HG02938 (cell line): ENCODE data around the gene PLK1.

Experiments used
- ATAC-seq: cut with Tn5 transposase; IDR thresholded peaks from one replicate; pipeline ENCODE4 v1.9.1; 2021; ENCODE audit warnings: mild to moderate bottlenecking, moderate library complexity; ENCODE audit not compliant: unreplicated experiment

Gene PLK1

DNA sequence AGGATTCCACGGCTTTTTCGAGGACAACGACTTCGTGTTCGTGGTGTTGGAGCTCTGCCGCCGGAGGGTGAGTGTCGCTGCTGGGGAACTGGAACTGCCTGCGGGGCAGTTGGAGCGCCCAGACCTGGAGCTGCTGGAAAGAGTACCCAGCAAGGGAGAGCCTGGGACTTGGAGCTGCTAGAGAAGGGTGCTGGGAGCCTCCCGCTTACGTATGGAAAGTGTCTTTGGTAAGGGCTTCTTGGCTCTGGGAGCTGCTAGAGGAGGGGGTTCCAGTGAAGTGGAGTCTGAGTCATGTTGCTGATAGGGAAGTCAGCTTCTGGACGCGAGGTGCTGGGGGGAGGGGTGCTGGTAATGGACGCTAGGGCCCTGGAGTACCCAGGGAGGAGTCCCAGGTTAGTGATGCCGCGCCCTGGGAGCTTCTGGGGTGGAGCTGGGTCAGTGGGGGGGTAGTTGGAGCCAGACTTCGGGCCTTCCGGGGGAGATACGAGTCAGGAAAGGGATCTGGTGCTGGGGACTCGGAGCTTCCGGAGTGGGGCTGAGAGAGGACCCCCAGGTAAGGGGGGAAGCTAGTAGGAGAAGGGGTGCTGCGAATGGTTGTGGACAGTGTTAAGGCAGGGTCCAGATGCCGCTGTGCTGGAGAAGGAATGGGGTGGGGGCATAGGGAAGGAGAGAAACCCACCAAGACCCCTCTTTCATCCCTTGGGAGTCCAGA, 741 bp downstream of the PLK1 start:
- ATAC-seq = no peak

- ATAC-seq = no peak
Observed at GRCh38 chr16:23679986-23680336, 1.3 kb downstream of the PLK1 start.

DNA sequence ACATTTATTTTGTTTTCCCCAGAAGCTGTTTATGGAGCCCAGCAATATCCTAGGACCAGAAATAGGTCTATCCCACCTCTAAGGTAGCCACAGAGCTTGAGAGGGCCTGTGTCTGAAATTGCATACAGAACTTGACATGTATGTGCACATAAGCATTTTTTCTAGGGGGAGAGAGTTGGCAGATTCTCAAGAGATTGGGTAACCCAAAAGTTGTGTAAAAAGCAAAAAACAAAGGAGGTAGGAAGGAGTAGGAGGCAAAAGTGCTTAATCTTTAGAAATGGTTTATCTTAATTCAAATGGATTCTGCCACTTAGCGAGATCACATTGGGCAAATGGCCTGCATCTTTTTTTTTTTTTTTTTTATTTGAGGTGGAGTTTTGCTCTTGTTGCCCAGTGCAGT, 3.5 kb downstream of the PLK1 start:
- ATAC-seq = no peak

GRCh38 chr16:23683487-23683886, 4.8 kb downstream of the PLK1 start:
- ATAC-seq = no peak

GRCh38 chr16:23687034-23687808, 8.5 kb downstream of the PLK1 start:
- ATAC-seq = no peak

DNA sequence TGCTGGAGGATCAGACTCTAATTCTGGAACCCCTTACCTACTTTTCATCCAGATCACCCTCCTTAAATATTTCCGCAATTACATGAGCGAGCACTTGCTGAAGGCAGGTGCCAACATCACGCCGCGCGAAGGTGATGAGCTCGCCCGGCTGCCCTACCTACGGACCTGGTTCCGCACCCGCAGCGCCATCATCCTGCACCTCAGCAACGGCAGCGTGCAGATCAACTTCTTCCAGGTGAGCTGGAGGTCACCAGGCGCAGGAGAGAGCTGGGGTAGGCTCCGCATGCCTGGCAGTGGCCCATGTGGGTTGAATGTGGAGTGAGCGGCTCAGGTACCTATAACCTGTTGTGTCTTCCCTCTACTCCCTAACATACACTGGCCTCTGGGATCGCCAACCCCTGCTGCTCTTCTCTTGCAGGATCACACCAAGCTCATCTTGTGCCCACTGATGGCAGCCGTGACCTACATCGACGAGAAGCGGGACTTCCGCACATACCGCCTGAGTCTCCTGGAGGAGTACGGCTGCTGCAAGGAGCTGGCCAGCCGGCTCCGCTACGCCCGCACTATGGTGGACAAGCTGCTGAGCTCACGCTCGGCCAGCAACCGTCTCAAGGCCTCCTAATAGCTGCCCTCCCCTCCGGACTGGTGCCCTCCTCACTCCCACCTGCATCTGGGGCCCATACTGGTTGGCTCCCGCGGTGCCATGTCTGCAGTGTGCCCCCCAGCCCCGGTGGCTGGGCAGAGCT, 10.9 kb downstream of the PLK1 start:
- ATAC-seq = no peak

- no peak for ATAC-seq
Observed at GRCh38 chr16:23690771-23691482, 12.2 kb downstream of the PLK1 start.

GRCh38 chr16:23691483-23692189, 12.9 kb downstream of the PLK1 start:
- no peak for ATAC-seq

DNA sequence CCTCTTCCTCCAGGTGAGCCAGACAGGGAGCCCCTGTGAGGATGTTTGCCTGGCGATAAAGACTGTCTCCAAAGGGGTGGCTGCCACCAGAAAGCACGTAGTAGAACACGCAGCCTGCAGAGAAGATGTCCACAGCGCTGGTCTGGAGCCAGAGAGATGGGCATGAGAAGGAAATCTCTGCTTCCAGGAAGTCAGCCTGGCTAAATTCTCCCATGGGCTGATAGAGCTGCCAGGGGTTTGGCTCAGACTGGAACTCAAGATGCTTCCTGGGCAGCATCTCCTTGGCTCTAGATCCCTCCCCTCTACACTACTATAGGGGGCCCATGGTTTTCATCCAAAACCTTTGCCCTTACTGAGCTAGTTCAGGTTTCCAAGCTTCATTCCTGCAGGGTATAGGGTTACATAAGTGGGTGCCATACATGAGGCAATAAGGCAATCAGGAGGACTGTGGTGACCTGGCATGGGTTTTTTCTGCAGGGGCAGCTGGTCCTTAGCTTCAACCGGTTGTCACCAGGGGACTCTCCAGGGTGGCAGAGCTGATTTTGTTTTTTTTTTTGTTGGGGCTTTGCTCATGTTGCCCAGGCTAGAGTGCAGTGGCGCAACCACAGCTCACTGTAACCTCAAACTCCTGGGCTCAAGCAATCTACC, 13.6 kb downstream of the PLK1 start:
- ATAC-seq = no peak

- no peak for ATAC-seq
Observed at GRCh38 chr16:23694265-23694643, 15.6 kb downstream of the PLK1 start.

DNA sequence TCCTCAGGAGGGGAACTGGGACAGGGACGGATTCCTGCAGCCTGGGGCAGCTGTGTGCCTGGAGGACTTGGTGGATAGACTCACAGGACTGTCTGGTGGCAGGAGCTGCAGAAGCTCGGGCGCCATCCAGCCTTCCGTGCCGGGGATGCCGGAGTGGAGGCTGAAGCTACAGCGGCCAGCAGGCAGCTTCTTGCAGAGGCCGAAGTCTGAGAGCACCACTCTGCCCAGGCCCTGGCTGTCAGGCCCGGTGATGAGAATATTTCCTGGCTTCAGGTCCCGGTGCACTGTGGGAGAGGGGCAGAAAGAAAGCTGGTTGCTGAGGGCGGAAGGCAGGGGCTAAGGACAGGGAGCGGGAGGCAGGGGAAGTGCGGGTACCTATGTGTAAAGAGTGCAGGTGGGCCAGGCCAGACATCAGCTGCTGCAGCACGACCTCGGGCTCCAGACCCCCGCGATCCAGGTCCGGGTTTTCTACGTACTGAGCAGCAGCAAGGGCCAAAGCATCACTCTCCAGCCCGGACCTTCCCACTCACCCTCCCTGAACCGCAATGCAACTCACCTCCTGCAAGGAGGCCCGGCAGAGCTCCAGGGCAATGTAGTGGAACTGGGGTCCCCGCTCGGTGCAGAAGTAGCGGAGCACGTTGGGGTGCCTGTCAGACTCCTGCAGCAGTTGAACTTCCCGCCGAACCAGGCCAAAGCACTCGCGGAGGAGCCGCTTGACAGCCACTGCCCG, 16.1 kb downstream of the PLK1 start:
- ATAC-seq = no peak

GRCh38 chr16:23695756-23696155, 17.1 kb downstream of the PLK1 start:
- no peak for ATAC-seq

DNA sequence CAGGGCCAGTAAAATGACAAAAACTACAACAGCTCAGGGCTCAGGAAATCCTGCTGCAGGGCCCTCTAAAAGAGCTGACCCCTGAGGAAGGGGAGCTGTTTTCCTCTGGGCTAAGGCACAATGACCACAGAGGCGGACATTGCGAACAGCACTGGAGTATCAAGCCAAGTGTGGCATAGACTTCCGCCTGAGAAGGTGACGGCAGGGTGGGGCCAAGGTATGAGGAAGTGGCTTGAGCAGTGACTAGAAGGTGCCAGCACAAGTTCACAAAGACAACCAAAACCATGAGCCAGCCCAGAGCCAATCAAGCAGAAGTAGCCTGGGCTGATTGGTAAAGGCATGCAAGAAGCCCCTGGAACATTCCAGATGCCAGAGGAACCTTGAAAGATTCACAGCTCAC, 20.4 kb downstream of the PLK1 start:
- ATAC-seq = no peak

- ATAC-seq = no peak
Observed at GRCh38 chr16:23700093-23700492, 21.4 kb downstream of the PLK1 start.

DNA sequence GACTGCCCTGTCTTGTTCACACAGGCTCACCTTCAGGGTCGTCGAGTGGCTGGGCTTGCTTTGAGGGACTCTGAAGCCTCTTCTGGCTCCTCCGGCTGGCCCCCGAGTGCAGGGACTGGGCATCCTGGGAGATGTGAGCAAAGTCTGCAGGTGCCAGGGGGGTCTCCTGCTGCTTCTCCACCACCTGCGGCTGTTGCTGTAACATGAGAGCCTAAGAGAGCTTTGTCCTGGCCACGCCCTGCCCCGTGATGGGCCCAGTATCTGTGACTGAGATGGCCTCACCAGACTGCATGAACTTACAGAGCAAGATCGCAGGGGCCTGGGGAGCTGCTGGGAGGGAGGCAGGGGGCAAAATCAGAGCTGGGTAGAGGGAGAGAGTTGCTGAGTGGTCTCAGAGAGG, 21.8 kb downstream of the PLK1 start:
- no peak for ATAC-seq

DNA sequence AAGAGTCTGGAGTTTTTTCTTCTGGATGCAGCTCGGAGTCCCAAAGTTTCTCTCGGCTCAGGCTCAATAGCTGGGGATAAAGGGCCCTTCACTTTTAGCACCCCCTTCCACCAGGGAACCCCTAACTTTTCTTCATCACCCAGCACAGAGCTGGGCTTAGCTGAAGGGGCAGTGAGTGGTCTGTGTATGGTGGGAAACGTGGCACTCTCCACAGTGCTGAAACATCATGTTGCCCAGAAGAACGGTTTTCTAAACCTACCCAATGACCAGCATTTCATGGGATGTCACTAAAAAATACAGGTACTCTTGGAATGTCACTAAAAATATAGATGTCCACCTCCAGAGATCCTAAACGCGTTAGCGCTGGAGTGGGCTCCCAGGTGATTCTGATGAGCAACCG, 22.4 kb downstream of the PLK1 start:
- ATAC-seq = no peak

DNA sequence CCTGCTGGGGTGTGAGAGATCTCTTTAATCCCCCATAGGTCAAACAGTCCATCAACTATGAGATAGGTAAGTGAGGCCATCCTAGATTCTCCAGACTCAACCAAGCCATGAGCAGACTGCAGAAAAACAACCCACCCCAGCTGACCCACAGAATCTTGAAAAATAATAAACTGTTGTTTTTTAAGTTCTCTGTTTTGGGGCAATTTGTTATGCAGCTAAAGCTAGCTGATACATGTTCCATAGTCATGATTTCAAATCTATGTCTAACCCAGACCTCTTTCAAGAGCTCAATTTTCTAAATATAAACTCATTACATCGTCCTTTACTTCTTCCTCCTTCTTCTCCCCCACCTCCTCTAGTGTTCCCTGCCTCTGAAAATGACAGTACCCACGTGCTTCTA, 24.3 kb downstream of the PLK1 start:
- no peak for ATAC-seq

DNA sequence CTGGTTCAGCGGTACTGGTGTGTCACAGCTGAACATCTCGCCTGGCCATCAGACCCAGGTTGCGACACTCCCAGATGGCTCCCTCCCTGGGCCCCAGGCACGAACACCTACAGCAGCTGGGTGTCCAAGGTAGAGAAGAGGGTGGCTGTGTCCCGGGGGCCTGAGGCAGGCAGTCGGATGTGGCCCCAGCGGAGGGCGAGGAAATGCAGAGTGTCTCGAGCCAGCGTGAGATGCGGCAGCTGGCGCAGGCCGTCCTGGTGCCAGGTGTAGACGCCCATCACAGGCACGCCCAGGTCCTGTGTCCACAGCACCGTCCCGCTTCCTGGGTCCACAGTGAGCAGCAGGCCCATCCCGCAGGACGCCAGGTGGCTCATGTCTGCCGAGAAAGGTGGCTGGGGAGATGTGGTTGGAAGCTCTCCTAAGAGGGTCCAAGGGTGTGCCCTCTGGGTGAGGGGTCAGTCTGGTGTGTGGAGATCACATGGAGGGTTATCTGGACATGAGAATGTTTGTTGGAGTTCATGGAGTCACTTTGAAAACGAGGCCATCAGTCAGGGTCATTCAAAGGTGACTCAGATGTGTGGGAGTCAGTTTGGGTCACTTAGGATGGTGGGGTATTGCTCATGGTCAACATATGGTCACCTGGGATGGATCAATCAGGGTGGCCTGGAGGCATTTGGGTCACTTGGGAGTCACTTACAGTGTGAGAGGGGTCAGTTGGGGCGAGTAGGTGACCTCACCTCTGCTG, 26.3 kb downstream of the PLK1 start:
- ATAC-seq = no peak

GRCh38 chr16:23705517-23705902, 26.8 kb downstream of the PLK1 start:
- no peak for ATAC-seq
